GM12878 (cell line): Measurements from ENCODE around the gene DNTTIP2. TPM values are rescaled to one million over a fixed set of nuclear protein-coding genes. Genes with fewer than 3 reads are reported as not detected.

ENCODE experiments used
- ATAC-seq: fragments of 200-7000 bp; cut with Tn5 transposase; 3 replicates; pipeline ENCODE4 v1.9.1; 2020; ENCODE audit warnings: mild to moderate bottlenecking, moderate library complexity
- BruUV-seq: library from RNA; stranded (reverse); fragments of 400-500 nt; replicated peaks from 2 replicates; lab custom pipeline; 2021; lab: Mats Ljungman, UMichigan
- CTCF ChIA-PET: fragments of 300-600 bp; sonication (Branson Sonifier 250); formaldehyde crosslinking; extraction: SDS; loops from one replicate; lab custom pipeline; 2021; ENCODE audit warnings: inconsistent platforms; lab: Yijun Ruan, JAX
- POLR2A ChIA-PET: fragments of 350-600 bp; formaldehyde crosslinking; extraction: SDS; loops from one replicate; lab custom pipeline; 2021; ENCODE audit warnings: inconsistent platforms; lab: Charles Lee
- RAD21 ChIA-PET: fragments of 300-600 bp; sonication (Branson Sonifier 250); formaldehyde crosslinking; loops from one replicate; lab custom pipeline; 2023; ENCODE audit warnings: antibody characterized with exemption; ENCODE audit not compliant: unreplicated experiment; lab: Charles Lee
- SMC1A ChIA-PET: fragments of 300-600 bp; sonication (Branson Sonifier 250); formaldehyde crosslinking; loops from one replicate; lab custom pipeline; 2023; ENCODE audit not compliant: unreplicated experiment, uncharacterized antibody; lab: Charles Lee
- DNase-seq: peaks from one replicate; pipeline ENCODE4 v3.0.0-alpha.2; 2011; ENCODE audit warnings: low read depth, low spot score
- FAIRE-seq: peaks from 3 replicates; lab custom pipeline; 2011; peaks lifted over from hg19 to GRCh38; lab: Jason Lieb, UNC
- H2AFZ ChIP-seq: 2 replicates; pipeline ENCODE4 v1.6.0; 2011; ENCODE audit warnings: low read depth, low read length, control low read depth; ENCODE audit not compliant: control insufficient read depth
- H3K27ac ChIP-seq: 2 replicates; pipeline ENCODE4 v1.5.1; 2011; ENCODE audit warnings: control low read depth; ENCODE audit not compliant: control insufficient read depth, insufficient read depth
- H3K27me3 ChIP-seq, 2 experiments: replicated peaks in 1 of 2; 2 replicates each; pipeline versions ENCODE4 v1.6.0 to v1.6.1; 2011; ENCODE audit warnings: low read length in 1 of 2; ENCODE audit not compliant: control insufficient read depth in 2 of 2, insufficient read depth in 2 of 2
- H3K36me3 ChIP-seq, 2 experiments: 2 replicates each; pipeline ENCODE4 v1.5.1; 2011; ENCODE audit warnings: low read length in 1 of 2; ENCODE audit not compliant: control insufficient read depth in 2 of 2, insufficient read depth in 2 of 2
- H3K4me1 ChIP-seq: 2 replicates; pipeline ENCODE4 v1.6.1; 2011; ENCODE audit warnings: mild to moderate bottlenecking, low read length, moderate library complexity, mixed read lengths; ENCODE audit not compliant: control insufficient read depth, insufficient read depth
- H3K4me2 ChIP-seq: 2 replicates; pipeline ENCODE4 v1.6.0; 2011; ENCODE audit warnings: control low read depth; ENCODE audit not compliant: control insufficient read depth, insufficient read depth
- H3K4me3 ChIP-seq: fragments of 200-600 bp; sonication (generic); 2 replicates; pipeline ENCODE4 v1.5.1; 2016
- H3K79me2 ChIP-seq: 2 replicates; pipeline ENCODE4 v1.6.0; 2011; ENCODE audit warnings: low read length; ENCODE audit not compliant: control insufficient read depth, insufficient read depth
- H3K9ac ChIP-seq: 2 replicates; pipeline ENCODE4 v1.8.0; 2011; ENCODE audit warnings: low read length, control low read depth, mixed read lengths; ENCODE audit not compliant: control insufficient read depth, insufficient read depth
- H3K9me3 ChIP-seq: replicated peaks from 3 replicates; pipeline ENCODE4 v1.5.1; 2011; ENCODE audit warnings: mild to moderate bottlenecking, low read length; ENCODE audit not compliant: control insufficient read depth, insufficient read depth
- H4K20me1 ChIP-seq: 2 replicates; pipeline ENCODE4 v1.6.0; 2011; ENCODE audit not compliant: control insufficient read depth, insufficient read depth
- MTA2 ChIP-seq: fragments of 450-650 bp; IDR thresholded peaks from 2 replicates; pipeline ENCODE4 v1.6.1; 2016; ENCODE audit warnings: low read depth, mild to moderate bottlenecking, moderate library complexity
- NR2F1 ChIP-seq: fragments of 450-650 bp; conservative IDR thresholded peaks from 2 replicates; pipeline ENCODE4 v1.6.1; 2017; ENCODE audit warnings: mild to moderate bottlenecking
- ZBTB40 ChIP-seq: fragments of 450-650 bp; IDR thresholded peaks from 2 replicates; pipeline ENCODE4 v1.6.1; 2016; ENCODE audit warnings: mild to moderate bottlenecking, moderate library complexity, borderline replicate concordance
- ZNF217 ChIP-seq: fragments of 450-650 bp; IDR thresholded peaks from 2 replicates; pipeline ENCODE4 v1.6.1; 2017; ENCODE audit warnings: antibody characterized with exemption, mild to moderate bottlenecking
- ZNF274 ChIP-seq: IDR thresholded peaks from one replicate; pipeline ENCODE4 v1.8.0; 2011; ENCODE audit not compliant: insufficient read length, insufficient read depth
- WGBS: methylation state at CpG from one replicate; pipeline ENCODE4 v1.1.6; 2016; ENCODE audit warnings: low lambda C conversion rate; ENCODE audit not compliant: insufficient replicate concordance, insufficient coverage; ENCODE audit errors: missing lambda C conversion rate; 5-methylcytosine and 5-hydroxymethylcytosine counted together
- in situ Hi-C: fragments of 300-500 bp; cut with MboI; formaldehyde crosslinking; loops from 9 replicates; pipeline ENCODE4 v1.14.3; 2018; ENCODE audit warnings: mixed read lengths
- intact Hi-C: fragments of 100-400 bp; cut with micrococcal nuclease; formaldehyde crosslinking; loops from one replicate; pipeline ENCODE4 v1.14.2; 2022; ENCODE audit not compliant: unreplicated experiment
- polyA plus RNA-seq, 11 experiments: library from polyadenylated mRNA; depleted of rRNA in 4 of 11; unstranded in 6 of 11; stranded (reverse) in 5 of 11; fragments of >200 nt; fragmentation: Nextera tagmentation in 4 of 11; fragmentation: Illumina TruSeq in 1 of 11; extraction: Ambion mirVana in 4 of 11; extraction: Trizol in 1 of 11; gene quantifications; 1 replicate in 1 of 11; 2 replicates in 10 of 11; pipeline versions ENCODE4 v1.2.1 to v1.2.3, GENCODE V29; 2011 to 2016; ENCODE audit warnings: inconsistent platforms in 2 of 11, missing spikeins in 2 of 11, low read depth in 1 of 11
- total RNA-seq, 4 experiments: library from RNA; depleted of rRNA in 3 of 4; stranded (reverse); fragments of >200 nt in 3 of 4; fragmentation: Illumina TruSeq in 1 of 4; extraction: Trizol in 1 of 4; gene quantifications; 2 replicates each; pipeline versions ENCODE4 v1.2.1 to v1.2.3, GENCODE V29; 2013 to 2021

Gene DNTTIP2
- total and polyA plus RNA-seq, 10 of the 15 experiments (the other 5 are each of a cell fraction or from before 2014, with no cell fraction given) = 34.3 to 99.2 (median 74.9) TPM

GRCh38 chr1:93827128-93827527 lies 51.9 kb downstream of the DNTTIP2 start:
- ChIA-PET CTCF (interaction anchor here (1.6 to 1.9 kb wide), 2 partner anchors 9 to 17 kb away, joined by 4 to 5 read pairs; no protein-coding TSS in a partner anchor), SMC1A (interaction anchor here (2.0 to 3.6 kb wide), 2 partner anchors 13 to 198 kb away, joined by 5 to 12 read pairs; no protein-coding TSS in a partner anchor)
- H3K4me2 ChIP-seq = no peak overlapping the region

More at GRCh38 chr1:93827128-93827527, 51.9 kb downstream of the DNTTIP2 start:
- no peak overlapping the region for H2AFZ ChIP-seq
- 79% methylated on average over 1 of the region's 1 CpG for WGBS
- H3K27me3 ChIP-seq = peaks cover 0 to 2% of the 10 kb centered on the region in 2 experiments; a peak in 2 of 4 replicates
- POLR2A ChIA-PET = no interaction called here
- H3K79me2 ChIP-seq = no peaks in the 10 kb centered on the region
- H3K4me1 ChIP-seq = no peaks in the 10 kb centered on the region
- H3K36me3 ChIP-seq = no peaks in the 10 kb centered on the region
- intact Hi-C loops = no loop called here
- no TSS peak for BruUV-seq
- no peak overlapping the region for H3K9ac ChIP-seq
- TF ChIP-seq MTA2 (no peak), NR2F1 (no peak), ZBTB40 (no peak), ZNF274 (no peak), ZNF217 (no peak)
- TF ChIP-seq, all 136 proteins: peak for 0
- Histone ChIP-seq H3K27ac (no peak overlapping the region), H4K20me1 (no peaks in the 10 kb centered on the region), H3K9me3 (no peaks in the 10 kb centered on the region; the same call in 2 of the 3 replicates), H3K4me3 (no peak overlapping the region)
- DNase-seq (no peak), FAIRE-seq (no peak), ATAC-seq (no peak)
- RAD21 ChIA-PET = interaction anchor here (0.9 to 3.1 kb wide), 3 partner anchors 13 to 198 kb away, joined by 4 to 7 read pairs (median 4); no protein-coding TSS in a partner anchor
- in situ Hi-C loops = loop anchor here (25.0 kb wide), 1 partner anchor 390 kb away; the partner anchor contains the start of gene FNBP1L
